Activated CD8-positive, alpha-beta memory T cell treated with anti-CD3 and anti-CD28 coated beads for 36 hours (primary cell): Measurements from ENCODE around the gene ERFE. TPM values are rescaled to one million over a fixed set of nuclear protein-coding genes. Genes with fewer than 3 reads are reported as not detected.

Experiments used
- CTCF ChIA-PET: fragments of 350-600 bp; sonication (Branson Sonifier 250); formaldehyde crosslinking; loops from one replicate; lab custom pipeline; 2021; ENCODE audit warnings: antibody characterized with exemption; lab: Charles Lee
- POLR2A ChIA-PET: fragments of 350-600 bp; sonication (Branson Sonifier 250); formaldehyde crosslinking; loops from one replicate; lab custom pipeline; 2021; ENCODE audit warnings: antibody characterized with exemption; lab: Charles Lee
- total RNA-seq, 2 experiments: library from RNA; stranded (reverse); gene quantifications; one replicate each; pipeline ENCODE4 v1.2.3, GENCODE V29; 2021

Gene ERFE
- total RNA-seq, 2 experiments from 2014 or later: 0.08 to 0.21 TPM

DNA sequence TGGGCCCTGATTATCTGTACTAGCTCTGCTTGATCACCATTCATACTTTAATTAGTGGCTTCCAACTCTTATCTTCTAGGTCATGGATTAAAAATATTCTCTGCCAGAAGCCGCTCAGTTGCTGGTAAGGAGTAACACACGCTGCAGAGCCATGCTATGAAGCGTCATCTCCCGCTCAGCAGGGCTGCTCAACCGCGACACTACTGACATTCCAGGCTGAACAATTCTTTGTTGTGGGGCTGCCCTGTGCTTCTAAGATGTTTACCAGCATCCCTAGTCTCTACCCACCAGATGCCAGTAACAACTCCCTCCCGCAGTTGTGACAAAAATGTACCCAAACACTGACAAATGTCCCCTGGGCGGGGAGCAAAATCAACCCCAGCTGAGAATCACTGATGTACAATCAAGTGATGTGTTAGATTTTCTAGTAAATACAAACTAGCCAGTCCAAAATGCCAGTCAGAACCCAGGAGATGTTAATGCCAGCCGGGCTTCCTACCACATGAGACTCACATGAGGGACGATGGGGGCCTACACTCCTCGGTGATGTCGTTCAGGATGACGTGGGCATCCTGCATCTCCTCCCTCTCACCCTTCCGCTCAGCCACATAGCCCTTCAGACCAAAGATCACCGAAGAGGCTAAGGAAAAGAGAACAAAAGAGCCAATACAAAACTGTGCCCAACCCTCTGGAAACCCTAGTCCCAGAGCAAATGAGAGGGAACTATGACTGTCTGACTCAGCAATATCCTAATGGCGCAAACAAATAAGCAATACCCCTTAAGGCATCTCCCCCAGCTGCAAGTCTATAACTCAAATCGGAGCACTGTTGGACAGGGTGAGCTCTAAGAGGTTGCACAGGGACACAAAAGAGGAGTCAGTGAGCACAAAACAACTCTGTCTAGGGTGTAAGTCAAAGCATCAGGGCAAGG, 29.1 kb downstream of the ERFE start:
- ChIA-PET POLR2A (no interaction called here), CTCF (no interaction called here)

DNA sequence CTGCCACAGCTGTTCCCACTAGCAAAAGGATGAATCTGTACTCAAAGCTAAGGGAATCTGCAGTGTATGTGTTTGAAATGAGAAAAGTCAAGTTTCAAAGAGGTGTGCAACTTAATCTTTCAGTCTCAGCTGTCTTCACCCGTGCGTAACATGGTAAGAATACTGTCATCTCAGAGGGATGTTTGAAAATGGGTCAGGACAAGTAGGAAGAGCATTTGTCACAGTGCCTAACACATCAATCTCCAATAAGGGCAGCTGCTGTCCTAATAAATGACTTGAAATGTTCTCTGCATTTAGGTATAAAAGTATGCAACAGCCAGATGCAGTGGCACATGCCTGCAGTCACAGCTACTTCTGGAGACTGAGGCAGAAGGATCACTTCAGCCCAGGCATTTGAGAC, 31.7 kb downstream of the ERFE start:
- ChIA-PET CTCF (interaction anchor here (0.7 kb wide), 1 partner anchor 8 kb away, joined by 3 read pairs; no protein-coding TSS in a partner anchor), POLR2A (no interaction called here)

DNA sequence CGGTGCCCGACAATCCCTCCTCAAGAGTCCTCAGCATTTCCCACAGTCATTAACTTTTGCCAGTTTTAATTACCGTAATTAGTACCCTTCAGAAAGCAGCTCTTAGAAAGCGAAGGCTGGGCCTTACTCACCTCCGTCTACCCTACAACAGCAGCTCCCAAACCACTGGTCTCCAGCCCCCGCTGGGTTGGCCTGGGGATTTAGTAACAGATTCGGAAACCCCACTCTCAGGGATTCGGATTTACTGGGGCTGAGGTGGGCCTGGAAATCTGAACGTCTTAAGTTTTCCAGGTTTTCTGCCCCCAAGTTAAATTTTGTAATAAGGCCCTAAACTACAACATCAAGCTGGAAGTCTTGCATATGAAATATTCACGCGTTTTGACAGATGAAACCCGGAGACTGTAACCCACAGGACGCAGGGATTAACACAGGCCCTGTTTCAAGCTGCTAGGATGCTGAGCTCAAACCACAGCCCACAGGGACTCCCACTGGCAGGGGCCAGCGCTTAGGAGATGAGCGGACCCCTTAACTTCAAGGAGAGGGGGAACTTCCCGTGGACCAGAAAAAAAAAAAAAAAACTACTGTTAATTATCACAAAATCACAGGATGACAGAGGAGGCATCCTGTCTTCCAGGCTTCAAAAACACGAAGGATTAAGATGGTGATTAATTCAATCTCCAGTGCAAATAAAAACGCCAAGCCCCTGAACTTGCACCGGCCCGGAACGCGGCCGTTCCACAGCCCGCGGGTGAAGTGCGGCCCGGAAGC, 43.7 kb downstream of the ERFE start:
- CTCF ChIA-PET: interaction anchor here (0.6 to 1.0 kb wide), 3 partner anchors 8 to 562 kb away, joined by 3 read pairs; no protein-coding TSS in a partner anchor
- POLR2A ChIA-PET: interaction anchor here (0.6 to 0.9 kb wide), 4 partner anchors 19 to 165 kb away, joined by 3 to 9 read pairs (median 4); no protein-coding TSS in a partner anchor

DNA sequence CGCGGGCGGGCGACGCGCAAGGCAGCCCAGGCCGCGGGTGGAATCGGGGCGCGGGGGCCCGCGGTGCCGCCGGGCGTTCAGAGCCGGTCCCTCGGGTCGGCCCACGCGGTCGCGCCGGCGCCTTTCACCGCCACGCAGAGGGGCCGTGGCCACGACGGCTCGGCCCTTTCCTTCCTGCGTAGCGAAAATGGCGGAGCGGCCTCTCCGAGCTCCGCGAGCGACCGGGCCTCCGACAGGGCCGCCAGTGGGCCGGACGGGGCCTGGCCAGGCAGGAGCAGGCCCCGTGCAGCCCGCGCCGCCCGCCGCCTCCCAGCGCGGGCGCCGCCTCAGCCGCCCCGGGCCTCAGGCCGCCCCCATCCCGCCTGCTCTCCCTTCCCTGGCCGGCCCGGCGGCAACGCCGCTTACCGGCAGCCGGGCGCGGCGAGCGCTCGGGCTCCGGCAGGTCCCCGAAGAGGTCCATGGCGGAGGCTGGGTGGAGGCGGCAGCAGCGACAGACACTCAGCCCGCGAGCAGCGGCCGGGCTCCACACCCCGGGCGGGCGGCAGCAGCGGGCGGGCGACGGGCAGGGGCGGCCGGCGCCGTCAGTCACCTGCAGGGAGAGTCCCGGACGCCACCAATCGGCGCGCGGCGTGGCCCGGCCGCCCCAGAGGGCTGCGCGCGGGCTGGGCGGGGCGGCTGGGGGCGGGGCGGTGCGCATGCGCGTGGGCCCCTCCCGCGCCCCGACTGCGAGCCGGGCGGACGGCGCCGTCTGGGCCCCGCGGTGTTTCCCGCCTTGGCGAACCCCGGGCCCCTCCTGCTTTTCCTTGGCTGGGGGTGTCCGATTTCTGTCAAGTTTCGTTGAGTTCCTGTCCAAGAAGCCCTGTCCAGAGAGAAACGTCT, 44.6 kb downstream of the ERFE start, which contains the start of gene ILKAP:
TSS of gene ILKAP (minus strand) at position 602 of the 879 bp plus-strand sequence. CDS start at position 460, 142 bp downstream.
- ChIA-PET CTCF (interaction anchor here (1.0 kb wide), 1 partner anchor 9 kb away, joined by 3 read pairs; no protein-coding TSS in a partner anchor), POLR2A (interaction anchor here (0.6 kb wide), 1 partner anchor 1035 kb away, joined by 4 read pairs; no protein-coding TSS in a partner anchor)

DNA sequence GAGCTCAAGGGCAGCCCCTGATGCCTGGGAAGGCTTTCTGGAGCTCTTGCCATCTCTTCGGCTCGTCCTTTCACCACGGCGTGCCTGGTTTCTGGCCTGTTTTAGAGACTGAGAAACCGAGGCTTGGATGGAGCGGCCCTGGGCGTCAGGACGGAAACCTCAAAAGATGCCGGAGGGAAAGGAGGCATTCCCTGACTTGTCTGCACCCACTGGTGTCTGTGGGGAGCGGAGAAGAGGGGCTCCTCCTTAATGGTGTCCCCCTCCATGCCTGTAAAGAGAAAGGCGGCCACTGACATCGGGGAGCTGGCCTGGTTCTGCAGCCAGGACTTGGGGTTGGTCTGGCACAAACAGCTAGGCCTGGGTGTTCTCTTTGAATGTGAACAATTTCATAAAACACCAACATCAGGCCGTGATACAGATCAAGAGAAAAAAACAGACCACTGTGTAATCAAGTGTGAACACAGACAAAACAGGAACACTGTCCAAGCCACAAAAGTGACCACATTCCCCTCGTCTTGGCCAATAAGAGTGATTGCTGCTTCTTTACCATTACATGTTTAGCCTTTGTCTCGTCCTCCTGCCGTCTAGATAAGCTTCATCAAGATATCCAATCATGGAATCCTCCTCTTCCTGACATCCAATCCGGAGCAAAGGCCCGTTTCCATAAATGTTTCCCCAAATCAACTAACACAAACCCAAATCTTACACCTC, 45.4 kb downstream of the ERFE start:
- ChIA-PET POLR2A (interaction anchor here (0.6 kb wide), 1 partner anchor 1034 kb away, joined by 4 read pairs; no protein-coding TSS in a partner anchor), CTCF (no interaction called here)

DNA sequence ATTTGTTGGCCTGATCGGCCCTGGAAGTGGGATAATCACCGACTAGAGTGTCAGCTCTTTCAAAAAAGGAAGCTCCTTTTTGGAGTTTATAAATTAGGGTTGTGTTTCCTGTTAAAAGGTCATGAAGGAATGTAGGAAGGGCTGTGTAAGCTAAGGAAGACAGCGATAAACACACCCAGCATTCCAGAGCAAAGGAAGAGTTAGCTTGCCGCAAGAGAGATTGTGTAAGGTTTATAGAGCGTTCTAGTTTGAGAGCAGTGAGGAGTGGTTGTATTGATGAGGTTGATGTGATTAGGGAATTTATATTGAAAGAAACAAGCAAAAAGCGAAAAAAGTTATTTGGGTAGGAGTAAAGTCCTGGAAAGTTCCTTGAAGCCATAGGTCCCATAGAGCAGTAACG, 48.2 kb downstream of the ERFE start:
- ChIA-PET POLR2A (no interaction called here), CTCF (interaction anchor here (0.7 kb wide), 1 partner anchor 58 kb away, joined by 3 read pairs; no protein-coding TSS in a partner anchor)

DNA sequence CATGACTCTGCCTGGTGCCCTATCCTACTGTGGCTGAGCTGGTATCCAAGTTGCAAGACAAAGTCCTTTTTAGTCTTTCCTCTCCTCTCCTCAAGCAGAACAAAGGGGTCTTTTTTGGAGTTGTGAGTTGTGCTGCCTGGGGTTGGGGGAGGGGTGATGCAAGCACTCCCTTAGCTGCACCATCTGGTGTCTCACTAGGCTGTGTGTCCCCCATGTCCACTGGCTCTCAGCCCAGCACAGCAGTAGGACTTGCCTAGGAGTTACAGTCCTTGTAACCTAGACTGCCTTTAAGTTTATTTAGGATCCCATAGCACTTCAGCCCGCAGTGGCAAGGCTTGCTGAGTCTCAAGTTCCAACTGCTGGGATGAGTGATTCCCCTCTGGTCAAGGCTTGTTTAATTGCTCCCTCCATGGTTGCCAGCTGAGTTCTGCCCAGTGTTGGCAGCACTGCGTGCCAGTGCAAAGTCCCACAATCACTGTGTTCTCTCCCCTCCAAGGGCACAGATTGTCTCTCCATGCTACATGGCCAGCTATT, 57.9 kb downstream of the ERFE start:
- ChIA-PET CTCF (no interaction called here), POLR2A (no interaction called here)

Other genes starting within 250 kb of the ERFE start
- 10 to 100 TPM; 63.7 to 64.5 TPM for gene UBE2F, start 192.0 kb upstream of the ERFE start, total RNA-seq
- gene SCLY, start 98.0 kb upstream of the ERFE start, total RNA-seq: 10 to 100 TPM; 87.1 to 88.0 TPM
- gene ESPNL, start 58.6 kb upstream of the ERFE start, total RNA-seq: under 1 TPM; 0.04 TPM
- not detected for gene KLHL30, start 20.3 kb upstream of the ERFE start, total RNA-seq
- 10 to 100 TPM; 55.3 to 56.6 TPM for gene ILKAP, start 44.7 kb downstream of the ERFE start, total RNA-seq
- gene HES6, start 81.1 kb downstream of the ERFE start, total RNA-seq: 1 to 10 TPM; 6.0 TPM
- gene PER2, start 129.6 kb downstream of the ERFE start, total RNA-seq: 10 to 100 TPM; 12.6 to 14.0 TPM
- 10 to 100 TPM; 14.2 to 16.3 TPM for gene TRAF3IP1, start 161.5 kb downstream of the ERFE start, total RNA-seq